Type B pancreatic cell (in vitro differentiated cells): ENCODE results near the gene MSX2. TPM values are rescaled to one million over a fixed set of nuclear protein-coding genes. Genes with fewer than 3 reads are reported as not detected.

ENCODE experiments used
- DNase-seq: peaks from one replicate; pipeline ENCODE4 v3.0.0; 2021; ENCODE audit warnings: mixed read lengths; ENCODE audit not compliant: unreplicated experiment; ENCODE audit errors: extremely low spot score
- H3K27ac Mint-ChIP-seq: 2 replicates; pipeline ENCODE4 v1.8.0; 2021; ENCODE audit warnings: mild to moderate bottlenecking, mixed read lengths
- H3K27me3 Mint-ChIP-seq: 2 replicates; pipeline ENCODE4 v1.8.0; 2021; ENCODE audit warnings: mixed read lengths
- H3K36me3 Mint-ChIP-seq: 2 replicates; pipeline ENCODE4 v1.8.0; 2021; ENCODE audit warnings: mixed read lengths
- H3K4me1 Mint-ChIP-seq: one replicate; pipeline ENCODE4 v1.8.0; 2021; ENCODE audit warnings: mixed read lengths; ENCODE audit not compliant: unreplicated experiment
- H3K4me3 Mint-ChIP-seq: 2 replicates; pipeline ENCODE4 v1.8.0; 2021; ENCODE audit warnings: mild to moderate bottlenecking, mixed read lengths
- H3K9me3 Mint-ChIP-seq: 2 replicates; pipeline ENCODE4 v1.8.0; 2021; ENCODE audit warnings: mixed read lengths
- total RNA-seq: library from RNA; stranded (reverse); gene quantifications from 2 replicates; pipeline ENCODE4 v1.2.1, GENCODE V29; 2021; ENCODE audit warnings: low replicate concordance
- TF ChIP-seq, protein P1 (sequence below): fragments of 200-600 bp; sonication (generic); conservative IDR thresholded peaks from 2 replicates; pipeline ENCODE4 v1.5.0; 2021; ENCODE audit warnings: antibody characterized with exemption, mild to moderate bottlenecking

The MSX2 gene
- total RNA-seq, 1 donor from 2014 or later, result 69.7 TPM

DNA sequence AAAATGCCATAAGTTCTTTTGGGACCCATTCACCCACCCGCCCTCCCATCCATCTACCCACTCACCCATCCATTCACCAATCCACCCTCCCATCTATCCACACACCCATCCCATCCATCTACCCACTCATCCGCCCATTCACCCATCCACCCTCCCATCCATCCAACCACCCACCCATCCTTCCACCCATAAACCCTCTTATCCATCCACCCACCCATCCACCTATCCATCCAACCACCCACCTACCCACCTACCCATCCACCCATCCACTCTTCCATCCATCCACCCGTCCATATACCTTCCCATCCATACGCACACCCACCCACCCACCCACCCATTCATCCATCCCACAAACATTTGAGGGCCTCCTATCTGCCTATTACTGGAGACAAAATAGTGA lies 43.3 kb downstream of the MSX2 start:
- Mint-ChIP-seq H3K27ac (no peak overlapping the region), H3K36me3 (no peaks in the 10 kb centered on the region), H3K27me3 (peaks cover under 1% of the 10 kb centered on the region), H3K4me3 (no peak overlapping the region), H3K4me1 (no peaks in the 10 kb centered on the region), H3K9me3 (no peaks in the 10 kb centered on the region)
- TF ChIP-seq, protein P1, sequence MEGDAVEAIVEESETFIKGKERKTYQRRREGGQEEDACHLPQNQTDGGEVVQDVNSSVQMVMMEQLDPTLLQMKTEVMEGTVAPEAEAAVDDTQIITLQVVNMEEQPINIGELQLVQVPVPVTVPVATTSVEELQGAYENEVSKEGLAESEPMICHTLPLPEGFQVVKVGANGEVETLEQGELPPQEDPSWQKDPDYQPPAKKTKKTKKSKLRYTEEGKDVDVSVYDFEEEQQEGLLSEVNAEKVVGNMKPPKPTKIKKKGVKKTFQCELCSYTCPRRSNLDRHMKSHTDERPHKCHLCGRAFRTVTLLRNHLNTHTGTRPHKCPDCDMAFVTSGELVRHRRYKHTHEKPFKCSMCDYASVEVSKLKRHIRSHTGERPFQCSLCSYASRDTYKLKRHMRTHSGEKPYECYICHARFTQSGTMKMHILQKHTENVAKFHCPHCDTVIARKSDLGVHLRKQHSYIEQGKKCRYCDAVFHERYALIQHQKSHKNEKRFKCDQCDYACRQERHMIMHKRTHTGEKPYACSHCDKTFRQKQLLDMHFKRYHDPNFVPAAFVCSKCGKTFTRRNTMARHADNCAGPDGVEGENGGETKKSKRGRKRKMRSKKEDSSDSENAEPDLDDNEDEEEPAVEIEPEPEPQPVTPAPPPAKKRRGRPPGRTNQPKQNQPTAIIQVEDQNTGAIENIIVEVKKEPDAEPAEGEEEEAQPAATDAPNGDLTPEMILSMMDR, result no peak
- DNase-seq, result peak; percentile 2

DNA sequence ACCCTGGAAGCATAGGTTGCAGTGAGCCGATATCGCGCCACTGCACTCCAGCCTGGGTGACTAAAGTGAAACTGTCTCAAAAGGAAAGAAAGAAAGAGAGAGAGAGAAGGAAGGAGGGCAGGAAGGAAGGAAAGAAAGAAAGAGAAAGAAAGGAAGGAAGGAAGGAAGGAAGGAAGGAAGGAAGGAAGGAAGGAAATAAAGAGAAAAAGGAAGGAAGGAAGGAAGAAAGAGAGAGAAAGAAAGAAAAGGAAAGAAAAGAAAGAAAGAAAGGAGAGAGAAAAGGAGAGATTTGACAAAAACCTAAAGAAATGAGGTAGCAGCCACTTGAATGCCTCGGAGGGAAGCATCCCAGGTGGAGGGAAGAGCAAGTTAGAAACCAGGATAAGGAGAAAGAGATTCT lies 44.6 kb downstream of the MSX2 start:
- Mint-ChIP-seq H3K27ac (no peak overlapping the region), H3K4me3 (no peak overlapping the region), H3K36me3 (no peaks in the 10 kb centered on the region), H3K9me3 (no peaks in the 10 kb centered on the region), H3K27me3 (peaks cover 3% of the 10 kb centered on the region), H3K4me1 (no peaks in the 10 kb centered on the region)
- TF ChIP-seq, protein P1, result no peak
- DNase-seq, result peak; percentile 1

DNA sequence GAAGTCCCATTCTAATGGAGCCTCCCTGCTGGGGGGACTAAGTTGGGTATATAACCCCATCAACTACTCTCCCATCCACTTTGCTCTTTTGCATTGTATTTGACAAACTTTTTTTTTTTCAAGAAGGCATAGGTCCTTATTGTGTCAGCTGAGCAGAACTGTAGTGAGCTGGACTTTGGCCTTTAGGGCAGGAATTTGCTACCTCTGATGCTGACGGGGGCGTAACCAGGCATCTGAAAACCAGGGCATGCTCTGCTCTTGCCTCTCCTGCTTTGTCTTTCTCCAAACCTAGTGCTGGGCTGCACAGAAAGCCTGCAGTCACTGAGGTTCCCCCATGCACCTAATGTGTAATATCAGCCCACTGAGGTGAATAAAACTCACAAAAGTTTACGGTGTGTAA lies 49.0 kb downstream of the MSX2 start:
- no peaks in the 10 kb centered on the region for H3K36me3 Mint-ChIP-seq
- DNase-seq, result no peak
- H3K27me3 Mint-ChIP-seq, result peaks cover 3% of the 10 kb centered on the region
- TF ChIP-seq, protein P1, result no peak
- H3K27ac Mint-ChIP-seq, result no peak overlapping the region
- no peaks in the 10 kb centered on the region for H3K9me3 Mint-ChIP-seq
- no peaks in the 10 kb centered on the region for H3K4me1 Mint-ChIP-seq
- no peak overlapping the region for H3K4me3 Mint-ChIP-seq

DNA sequence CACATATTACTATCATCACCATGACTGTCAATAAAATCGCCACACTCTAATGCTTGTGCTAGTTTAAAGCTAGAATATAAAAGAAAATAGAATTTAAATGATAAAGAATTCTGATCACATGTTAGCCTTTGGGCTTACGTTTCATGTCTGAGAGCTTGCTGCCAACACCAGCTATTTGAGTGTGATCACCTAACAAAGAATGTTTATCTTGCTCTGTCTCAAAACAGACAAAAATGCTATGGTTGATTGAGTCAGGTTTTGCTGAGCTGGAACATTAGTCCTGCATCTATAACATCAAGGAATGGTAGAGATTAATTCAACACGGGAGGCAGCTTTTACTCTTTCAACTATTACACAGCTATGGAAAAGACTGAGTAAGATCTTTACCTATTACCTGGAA lies 50.7 kb downstream of the MSX2 start:
- no peak for DNase-seq
- TF ChIP-seq, protein P1, result no peak
- Mint-ChIP-seq H3K27ac (no peak overlapping the region), H3K27me3 (peaks cover 3% of the 10 kb centered on the region), H3K9me3 (no peaks in the 10 kb centered on the region), H3K36me3 (no peaks in the 10 kb centered on the region), H3K4me1 (no peaks in the 10 kb centered on the region), H3K4me3 (no peak overlapping the region)

DNA sequence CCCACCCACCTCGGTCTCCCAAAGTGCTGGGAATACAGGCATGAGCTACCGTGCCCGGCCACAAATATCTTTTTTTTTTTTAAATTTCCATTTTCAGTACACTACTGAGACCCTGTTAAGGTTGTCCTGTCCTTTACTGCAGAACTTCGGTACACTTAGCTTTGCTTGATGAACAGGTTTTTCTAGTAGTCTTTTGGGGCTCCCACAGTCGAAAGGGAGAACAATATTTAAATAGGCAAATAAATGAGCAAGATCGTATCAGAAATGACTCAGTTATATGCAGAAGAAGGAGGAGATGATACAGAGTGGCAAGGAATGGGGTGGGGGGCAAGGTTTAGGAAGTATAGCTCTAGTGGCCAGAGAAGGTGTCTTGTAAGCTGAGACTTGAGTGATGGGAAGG lies 52.7 kb downstream of the MSX2 start:
- Mint-ChIP-seq H3K4me1 (no peaks in the 10 kb centered on the region), H3K4me3 (no peak overlapping the region), H3K27me3 (peaks cover 3% of the 10 kb centered on the region), H3K36me3 (no peaks in the 10 kb centered on the region), H3K9me3 (peaks cover 6% of the 10 kb centered on the region), H3K27ac (no peak overlapping the region)
- TF ChIP-seq, protein P1, result no peak
- DNase-seq, result no peak

DNA sequence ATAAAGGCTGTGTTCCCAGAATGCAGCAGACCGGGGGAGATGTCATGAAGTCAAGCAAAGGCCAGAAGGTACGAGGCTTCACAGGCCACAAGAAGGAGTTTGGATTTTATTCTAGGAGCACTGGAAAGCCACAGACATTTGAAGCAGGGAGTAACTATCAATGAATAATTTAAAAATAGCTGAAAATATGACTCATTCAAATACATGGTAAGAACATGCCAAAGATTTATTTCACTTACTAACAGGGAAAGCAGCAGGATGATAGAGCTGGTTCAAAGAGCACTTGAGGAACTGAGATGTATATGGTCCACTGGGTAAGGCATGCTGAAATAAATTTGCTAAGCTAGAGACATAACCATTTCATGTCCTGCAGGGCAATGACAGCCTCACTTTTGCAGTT lies 53.2 kb downstream of the MSX2 start:
- H3K9me3 Mint-ChIP-seq, result peaks cover 6% of the 10 kb centered on the region
- DNase-seq, result no peak
- no peaks in the 10 kb centered on the region for H3K36me3 Mint-ChIP-seq
- H3K4me1 Mint-ChIP-seq, result no peaks in the 10 kb centered on the region
- H3K4me3 Mint-ChIP-seq, result no peak overlapping the region
- peaks cover 3% of the 10 kb centered on the region for H3K27me3 Mint-ChIP-seq
- TF ChIP-seq, protein P1, result no peak
- no peak overlapping the region for H3K27ac Mint-ChIP-seq
